Activated T-helper 9 cell treated with anti-CD3 and anti-CD28 coated beads, Interleukin-2, amount 50 U/mL, for 16 hours (primary cell): Measurements from ENCODE around the gene DDX49.
"Not testable (repeated sequence)": the region's sequence is repeated elsewhere in the genome, so short reads cannot be mapped to it uniquely, and the experiment has no call there.

Experiments
- DNase-seq: peaks from one replicate; pipeline ENCODE4 v3.0.0-alpha.2; 2020; ENCODE audit warnings: low read depth

The DDX49 gene

DNA sequence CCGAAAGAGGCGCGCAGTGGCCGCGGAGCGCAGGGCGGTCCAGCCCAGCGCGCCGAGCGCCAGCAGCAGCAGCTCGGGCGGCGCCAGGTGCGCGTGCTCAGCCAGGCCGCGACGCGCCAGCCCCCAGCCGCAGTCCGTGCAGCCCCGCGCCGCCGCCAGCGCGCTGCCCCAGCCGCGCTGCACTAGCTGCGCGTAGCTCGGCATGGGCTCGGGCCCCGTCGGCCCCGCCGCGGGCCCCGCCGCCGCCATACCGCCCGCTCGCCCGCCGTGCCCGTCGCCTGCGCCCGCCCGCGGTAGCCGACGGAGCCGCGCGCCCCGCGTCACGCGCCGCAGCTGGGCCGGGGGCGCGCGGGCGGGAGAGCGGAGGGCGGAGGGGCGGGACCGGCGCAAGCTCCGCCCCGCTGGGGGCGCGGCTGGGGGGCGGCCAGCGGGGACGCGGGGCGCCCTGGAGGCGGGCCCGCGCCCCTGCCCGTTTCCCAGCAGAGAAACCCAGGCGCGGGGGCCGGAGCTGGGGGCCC, 23.6 kb upstream of the DDX49 start, which contains the start of gene CERS1:
Gene CERS1, minus strand, starts transcription at position 335 of the 518 bp plus-strand sequence. Its CDS starts 86 bp downstream, at position 249.
- DNase-seq = no peak

- no peak for DNase-seq
Observed at GRCh38 chr19:18896421-18896841, 23.1 kb upstream of the DDX49 start.

- DNase-seq = no peak
Observed at GRCh38 chr19:18897094-18898029, 22.2 kb upstream of the DDX49 start.

GRCh38 chr19:18898081-18898606, 21.4 kb upstream of the DDX49 start:
- DNase-seq = no peak

- DNase-seq = no peak
Observed at GRCh38 chr19:18898607-18899408, 20.7 kb upstream of the DDX49 start.

- DNase-seq = no peak
Observed at GRCh38 chr19:18899624-18900560, 19.6 kb upstream of the DDX49 start.

DNA sequence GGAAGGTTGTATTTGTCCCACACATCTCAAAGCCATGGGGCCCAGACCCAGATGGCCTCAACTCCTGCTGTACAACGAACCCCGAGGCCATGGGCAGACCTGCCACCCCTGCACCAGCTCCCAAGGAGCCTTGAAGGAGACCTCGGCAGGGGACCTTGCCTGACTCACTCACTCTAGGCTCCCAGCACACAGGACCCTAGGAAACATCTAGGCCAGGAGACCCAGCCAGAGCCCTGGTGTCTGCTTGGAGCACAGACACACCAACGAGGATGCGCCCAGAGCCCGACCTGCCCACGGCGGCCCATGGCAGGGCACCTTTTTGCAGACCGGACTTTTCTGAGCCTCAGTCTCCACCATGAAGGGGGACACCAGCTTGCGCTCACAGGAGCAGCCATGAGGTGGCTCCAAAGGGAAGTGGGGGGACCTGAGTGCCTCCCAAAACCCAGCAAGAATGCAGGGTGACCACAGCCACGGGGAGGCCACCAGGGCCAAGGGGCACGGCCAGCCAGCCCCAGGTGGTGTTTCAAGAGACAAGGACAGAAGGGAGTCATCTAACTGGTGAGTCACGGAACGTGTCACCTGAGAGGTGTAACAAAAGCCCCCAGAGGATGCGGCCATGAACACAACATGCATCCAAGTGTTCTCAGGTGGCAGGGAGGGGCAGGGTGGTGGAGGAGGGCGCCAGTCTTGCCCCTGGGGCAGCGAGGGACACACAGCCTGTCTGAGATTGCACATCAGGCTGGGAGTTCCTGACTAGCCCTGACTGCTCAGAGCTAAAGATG, 18.6 kb upstream of the DDX49 start:
- no peak for DNase-seq

GRCh38 chr19:18901491-18901890, 18.0 kb upstream of the DDX49 start:
- no peak for DNase-seq

DNA sequence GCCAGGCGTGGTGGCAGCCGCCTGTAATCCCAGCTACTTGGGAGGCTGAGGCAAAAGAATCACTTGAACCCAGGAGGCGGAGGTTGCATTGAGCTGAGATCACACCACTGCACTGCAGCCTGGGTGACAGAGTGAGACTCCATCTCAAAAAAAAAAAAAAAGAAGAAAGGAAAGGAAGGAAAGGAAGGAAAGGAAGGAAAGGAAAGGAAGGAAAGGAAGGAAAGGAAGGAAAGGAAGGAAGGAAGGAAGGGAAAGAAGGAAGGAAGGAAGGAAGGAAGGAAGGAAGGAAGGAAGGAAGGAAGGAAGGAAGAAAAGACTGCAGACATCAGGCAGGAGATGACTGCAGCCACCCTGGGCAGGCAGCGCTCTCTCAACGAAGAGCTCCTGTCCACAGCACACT, 17.0 kb upstream of the DDX49 start:
- not testable (repeated sequence) for DNase-seq

GRCh38 chr19:18903156-18904037, 16.1 kb upstream of the DDX49 start:
- DNase-seq = no peak

GRCh38 chr19:18904334-18905057, 15.0 kb upstream of the DDX49 start:
- no peak for DNase-seq

DNA sequence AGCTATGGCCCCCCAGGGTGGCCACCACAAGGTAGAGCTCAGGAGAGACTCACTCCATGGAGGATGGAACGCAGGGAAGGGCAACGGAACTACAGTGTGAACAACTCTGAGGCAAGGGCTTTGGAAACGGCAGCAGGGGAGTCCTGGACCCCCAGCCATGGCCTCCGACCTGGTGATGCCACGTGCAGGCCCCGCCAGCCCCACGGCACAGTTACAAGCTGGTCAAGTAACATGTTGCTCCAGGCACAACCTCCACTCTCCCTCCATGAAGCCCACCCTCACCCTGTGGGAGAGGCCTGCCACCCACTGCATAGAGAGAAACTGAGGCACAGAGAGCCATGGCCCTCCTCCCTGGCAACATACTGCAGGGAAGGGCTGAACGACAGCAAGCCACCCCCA, 14.5 kb upstream of the DDX49 start:
- DNase-seq = no peak

DNA sequence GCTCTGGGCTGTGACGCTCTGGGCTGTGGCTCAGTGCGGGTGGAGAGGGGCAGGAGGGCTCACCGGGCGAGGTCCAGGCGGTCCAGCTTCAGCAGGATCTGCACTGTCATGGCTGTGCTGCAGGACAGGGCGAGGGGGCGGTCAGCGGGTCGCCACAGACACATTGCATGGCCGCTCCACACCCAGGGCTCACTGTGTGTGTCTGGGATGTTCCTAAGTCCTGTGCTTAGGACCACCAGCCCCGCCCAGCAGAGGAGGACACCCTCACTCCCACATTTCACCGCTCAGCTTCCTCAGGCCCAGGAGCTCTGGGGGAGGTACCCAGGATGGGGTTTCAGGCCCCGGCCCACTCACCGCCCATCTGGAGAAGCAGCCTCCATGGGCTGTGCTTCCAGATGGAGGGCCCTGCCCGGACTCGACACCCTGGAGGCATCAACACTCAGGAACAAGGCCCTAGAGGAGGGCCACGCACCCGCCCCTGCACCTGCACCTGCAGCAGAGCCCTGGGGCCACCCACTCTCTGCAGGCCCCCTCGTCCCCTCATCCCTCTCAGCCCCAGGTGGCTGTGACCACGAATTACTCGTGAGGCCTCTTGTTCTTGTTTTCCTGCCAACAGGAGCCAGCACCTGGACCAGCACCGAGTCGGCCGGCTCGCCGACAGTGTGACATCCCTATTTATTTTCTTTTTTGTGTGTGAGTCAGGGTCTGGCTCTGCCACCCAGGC, 13.8 kb upstream of the DDX49 start:
- no peak for DNase-seq

- no peak for DNase-seq
Observed at GRCh38 chr19:18906605-18907519, 12.7 kb upstream of the DDX49 start.

- no peak for DNase-seq
Observed at GRCh38 chr19:18908917-18909619, 10.4 kb upstream of the DDX49 start.

DNA sequence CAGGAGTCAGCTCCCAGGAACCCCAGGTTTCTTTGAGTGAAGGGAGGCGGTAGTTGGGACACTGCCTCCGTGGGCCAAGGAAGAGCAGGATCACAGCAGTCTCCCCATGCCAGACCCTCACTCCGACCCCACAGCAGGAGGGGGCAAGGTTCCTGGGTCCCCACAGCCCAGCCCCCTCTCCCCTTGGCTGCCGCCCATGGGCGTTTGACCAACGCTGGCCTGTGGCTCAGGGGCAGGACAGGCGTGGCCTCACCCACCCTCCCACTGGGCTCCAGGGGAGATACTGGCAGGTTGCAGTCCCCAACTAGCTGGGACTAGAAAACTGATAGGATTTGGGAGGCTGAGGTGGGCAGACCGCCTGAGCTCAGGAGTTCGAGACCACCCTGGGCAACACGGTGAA, 9.5 kb upstream of the DDX49 start:
- DNase-seq = no peak
